DMS79 (cell line): ENCODE data around the gene PON2.

Experiments used
- DNase-seq: peaks from one replicate; lab custom pipeline; 2025; lab: John Stamatoyannopoulos, UW

The PON2 gene

DNA sequence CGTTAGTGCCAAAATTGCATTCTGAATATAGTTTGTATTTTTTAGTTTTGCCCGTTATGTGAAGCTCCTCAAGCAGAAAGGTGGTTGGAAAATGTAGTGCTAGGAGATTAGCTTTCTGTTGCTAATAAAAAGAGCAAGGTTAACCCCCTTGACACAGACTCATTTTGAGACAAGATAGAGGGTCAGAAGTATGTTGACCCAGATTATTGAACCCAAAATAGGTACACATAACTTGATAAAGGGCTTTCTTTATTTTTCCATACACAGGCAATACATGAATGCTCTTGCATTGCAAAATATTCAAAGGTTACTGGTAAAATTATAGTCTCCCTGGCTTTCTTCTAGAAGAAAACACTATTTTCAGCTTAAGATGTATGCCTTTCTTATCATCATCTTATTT lies 10.0 kb upstream of the PON2 start:
- no peak for DNase-seq

DNA sequence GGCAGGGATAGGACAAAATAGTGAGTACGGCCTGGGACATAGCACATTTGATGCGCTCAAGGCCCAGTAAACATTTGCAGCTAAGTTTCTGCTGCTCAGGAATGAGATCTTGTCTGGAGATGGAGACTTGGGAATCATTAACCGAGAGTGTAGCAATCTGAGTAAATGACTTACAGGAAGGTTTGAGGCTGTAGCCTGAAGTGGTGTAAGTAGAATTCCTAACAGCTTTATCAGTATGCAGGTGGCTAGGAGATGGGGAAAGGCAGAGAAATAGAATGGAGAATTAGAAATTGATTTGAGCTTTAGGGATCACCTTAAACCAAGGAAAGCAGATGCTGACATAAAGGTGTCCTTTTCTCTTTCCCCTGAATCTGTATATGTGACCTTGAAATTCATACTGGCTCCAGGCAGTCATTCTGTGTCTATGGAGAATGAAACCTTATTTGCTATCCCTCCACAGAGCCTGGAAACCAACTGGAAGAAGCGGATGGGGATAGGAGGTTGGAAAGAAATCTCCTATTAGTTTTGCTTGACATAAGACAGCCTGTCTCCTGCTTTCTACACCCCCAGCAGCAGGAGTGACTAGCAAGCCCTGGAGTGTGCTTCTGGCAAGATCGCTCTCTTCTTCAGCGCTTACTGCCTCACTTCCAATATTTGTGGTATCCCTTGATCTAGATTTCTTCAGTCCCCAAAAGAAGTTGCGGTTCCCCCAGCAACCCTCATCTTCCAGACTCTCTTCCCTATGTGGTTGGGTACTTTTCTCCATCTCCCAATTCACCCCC lies 6.4 kb upstream of the PON2 start:
- DNase-seq: no peak

DNA sequence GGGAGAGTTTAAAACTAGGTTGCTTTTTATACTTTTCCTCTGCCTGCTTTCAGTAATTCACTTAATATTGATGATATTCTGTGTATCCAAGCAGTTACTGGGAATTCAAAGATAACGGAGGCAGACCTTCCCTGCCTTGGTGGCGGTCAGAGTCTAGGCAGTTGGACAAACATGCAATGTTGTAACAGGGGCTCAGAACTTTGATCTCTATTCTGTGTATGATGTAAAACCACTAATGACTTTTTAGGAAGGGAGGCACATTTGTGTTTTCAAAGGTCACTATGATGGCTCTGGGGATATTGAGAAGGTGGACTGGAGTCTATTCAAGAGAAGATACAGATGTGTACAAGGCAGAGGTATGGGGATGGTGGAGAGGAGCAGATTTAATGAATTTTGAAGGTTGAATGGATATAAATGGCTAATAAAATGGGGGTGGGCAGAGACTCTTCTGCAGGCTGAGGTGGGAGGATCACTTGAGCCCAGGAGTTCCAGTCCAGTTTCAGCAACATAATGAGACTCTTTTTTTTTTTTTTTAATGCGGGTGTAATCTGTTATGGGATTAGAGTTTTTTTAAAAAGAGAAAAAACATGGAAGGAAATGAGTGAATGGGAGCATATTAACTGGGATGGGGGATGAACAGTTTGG lies 5.7 kb upstream of the PON2 start:
- no peak for DNase-seq

GRCh38 chr7:95436407-95436806 lies 1.6 kb upstream of the PON2 start:
- no peak for DNase-seq

- DNase-seq: no peak
These were observed 573 bp upstream of the PON2 start for GRCh38 chr7:95435422-95435780.

DNA sequence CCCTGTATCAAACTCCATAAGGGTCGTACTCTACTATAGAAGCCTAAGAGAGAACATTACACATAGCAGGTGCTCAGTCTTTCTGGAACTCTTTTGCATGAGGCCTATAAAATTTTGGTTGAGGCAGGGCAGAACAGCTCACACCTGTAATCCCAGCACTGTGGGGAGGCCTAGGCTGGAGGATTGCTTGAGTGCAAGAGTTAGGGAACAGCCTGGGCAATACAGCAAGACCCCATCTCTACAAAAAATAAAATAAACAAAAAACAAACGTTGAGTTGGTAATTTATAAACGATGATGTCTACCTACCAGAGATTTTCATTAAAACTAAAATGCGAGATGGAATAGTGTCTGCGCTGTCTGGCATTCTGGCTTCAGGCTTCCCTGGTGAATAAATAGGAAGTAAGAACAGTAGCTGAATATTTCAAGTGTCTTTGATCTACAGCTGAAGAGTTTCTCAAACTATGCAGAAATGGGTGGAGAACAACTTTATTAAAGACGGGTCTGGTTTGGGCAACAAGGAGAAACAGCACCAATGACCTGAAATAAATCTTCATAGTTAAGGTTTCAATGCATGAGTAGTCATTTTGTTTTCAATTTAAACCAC lies 774 bp downstream of the PON2 start:
- no peak for DNase-seq

- DNase-seq: no peak
These were observed 1.7 kb downstream of the PON2 start for GRCh38 chr7:95433129-95433528.

DNA sequence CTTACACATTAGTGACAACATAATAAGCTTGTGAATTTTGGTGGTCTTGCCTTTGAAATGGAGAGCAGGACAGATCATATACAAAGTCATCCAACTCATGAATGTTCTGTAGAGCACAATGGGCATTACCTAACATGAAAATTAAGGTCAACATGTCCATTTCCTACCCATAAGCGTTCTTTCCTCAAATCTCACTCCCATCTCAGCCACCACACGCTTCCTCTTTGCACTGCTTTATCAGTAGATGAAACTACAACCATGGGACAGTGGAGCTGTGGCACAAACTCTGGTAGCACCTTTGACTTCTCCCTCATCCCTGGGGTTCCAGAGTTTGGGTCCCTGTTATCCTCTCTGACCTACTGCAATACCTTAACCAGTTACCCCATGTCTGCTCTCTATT lies 2.2 kb downstream of the PON2 start:
- no peak for DNase-seq

GRCh38 chr7:95430864-95431263 lies 4.0 kb downstream of the PON2 start:
- DNase-seq: no peak

DNA sequence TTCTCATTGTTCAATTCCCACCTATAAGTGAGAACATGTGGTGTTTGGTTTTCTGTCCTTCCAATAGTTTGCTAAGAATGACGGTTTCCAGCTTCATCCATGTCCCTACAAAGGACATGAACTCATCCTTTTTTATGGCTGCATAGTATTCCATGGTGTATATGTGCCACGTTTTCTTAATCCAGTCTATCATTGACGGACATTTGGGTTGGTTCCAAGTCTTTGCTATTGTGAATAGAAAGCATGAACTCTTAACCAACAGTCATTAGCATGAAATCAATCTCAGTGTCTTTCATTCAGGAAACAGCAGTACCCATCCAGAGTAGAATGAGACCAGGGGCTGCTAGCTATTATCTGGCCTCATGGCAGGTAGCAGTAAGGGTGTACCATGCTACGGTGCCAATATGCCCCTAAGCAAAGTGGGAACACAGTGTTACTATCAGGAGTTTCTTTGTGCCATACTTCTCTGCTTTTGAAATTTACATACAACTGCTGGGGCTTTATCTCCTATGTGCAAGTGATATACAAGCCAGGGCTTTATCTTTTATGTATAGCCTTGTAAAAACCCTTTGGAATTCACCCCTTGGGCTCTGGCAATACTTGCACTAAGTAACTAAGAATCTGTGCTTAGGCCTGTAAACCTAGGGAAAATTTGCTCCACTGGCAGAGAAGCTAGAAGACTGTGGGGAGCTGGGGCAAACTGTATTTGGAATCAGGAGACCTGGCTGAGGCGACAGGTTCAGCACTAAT lies 5.4 kb downstream of the PON2 start:
- DNase-seq: no peak

GRCh38 chr7:95427914-95428516 lies 6.8 kb downstream of the PON2 start:
- no peak for DNase-seq

DNA sequence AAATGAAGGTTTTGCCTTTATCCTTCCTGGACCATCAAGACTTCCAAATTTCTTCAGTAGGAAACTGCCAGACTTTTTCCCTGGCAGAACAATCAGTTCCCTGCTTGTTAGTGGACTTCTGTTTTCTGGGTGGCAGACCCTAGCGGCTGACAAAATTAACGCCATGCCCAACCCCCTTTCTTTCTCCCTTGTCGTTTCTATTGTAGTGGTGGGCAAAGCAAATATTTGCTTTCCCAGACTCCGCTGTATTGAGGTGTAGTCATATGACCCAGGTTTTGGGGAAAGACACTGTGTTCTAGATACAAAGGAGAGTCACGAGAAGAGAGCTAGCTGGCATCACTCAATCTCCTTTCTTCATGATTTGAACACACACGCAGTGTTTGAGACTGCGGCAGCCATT lies 7.7 kb downstream of the PON2 start:
- no peak for DNase-seq

GRCh38 chr7:95425694-95426093 lies 9.1 kb downstream of the PON2 start:
- DNase-seq: no peak

DNA sequence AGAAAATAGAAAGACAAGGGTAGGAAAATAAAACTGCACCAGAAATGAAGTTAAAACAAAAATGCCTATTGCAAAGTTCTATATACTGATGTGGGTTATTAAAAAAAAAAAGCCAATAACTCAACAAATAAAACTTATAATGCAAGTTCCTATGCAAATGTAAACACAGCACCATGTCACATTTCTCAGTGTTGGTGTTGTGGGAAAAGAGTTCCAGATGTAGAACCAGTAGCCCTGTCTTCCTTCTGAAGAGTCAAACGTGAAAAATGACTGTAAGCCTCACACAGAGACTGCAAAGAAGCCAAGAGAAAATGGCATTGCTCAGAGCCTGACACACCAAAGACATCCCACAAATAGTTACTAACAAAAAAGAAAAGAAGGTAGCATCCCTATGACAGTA lies 10.1 kb downstream of the PON2 start:
- DNase-seq: no peak

- no peak for DNase-seq
These were observed 12.9 kb downstream of the PON2 start for GRCh38 chr7:95421847-95422444.

DNA sequence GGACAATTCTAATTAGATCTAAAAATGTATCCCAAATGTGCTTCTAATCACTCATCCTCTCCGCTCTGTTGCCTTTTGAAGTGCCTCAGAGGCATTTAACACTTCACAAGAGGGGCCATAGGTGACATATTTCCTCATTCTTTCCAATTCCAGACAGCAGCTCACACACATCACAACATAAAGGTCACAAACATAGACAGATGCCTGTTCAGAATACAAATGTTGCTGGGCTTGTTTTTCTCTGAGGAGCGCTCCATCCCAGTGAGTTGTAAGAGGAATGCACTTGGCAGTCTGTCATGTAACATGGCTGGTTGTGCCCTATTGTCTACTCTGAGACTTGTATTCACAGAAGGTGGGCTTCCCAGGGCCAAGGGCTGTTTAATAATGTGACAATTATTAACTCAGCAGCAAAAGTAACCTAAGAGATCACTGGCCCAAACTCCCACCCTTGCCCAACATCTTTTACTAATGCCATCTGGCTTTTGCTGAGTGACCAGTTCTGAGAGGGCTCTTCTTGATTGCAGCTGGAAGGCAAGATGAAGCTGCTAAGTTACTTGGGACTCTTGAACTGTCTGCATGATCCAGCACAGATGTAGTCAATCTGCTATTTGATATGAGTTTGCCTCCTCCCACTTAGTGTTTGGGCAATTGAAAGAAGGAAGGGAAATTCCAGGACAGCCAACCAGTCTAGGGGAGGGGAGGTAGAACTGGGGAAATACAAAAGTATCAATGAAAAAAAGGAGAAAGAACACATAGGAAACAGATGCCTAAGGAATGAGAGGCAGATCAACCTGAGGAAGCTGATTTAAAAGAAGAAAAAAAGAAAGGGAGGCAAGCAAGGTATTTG lies 13.6 kb downstream of the PON2 start:
- DNase-seq: no peak

DNA sequence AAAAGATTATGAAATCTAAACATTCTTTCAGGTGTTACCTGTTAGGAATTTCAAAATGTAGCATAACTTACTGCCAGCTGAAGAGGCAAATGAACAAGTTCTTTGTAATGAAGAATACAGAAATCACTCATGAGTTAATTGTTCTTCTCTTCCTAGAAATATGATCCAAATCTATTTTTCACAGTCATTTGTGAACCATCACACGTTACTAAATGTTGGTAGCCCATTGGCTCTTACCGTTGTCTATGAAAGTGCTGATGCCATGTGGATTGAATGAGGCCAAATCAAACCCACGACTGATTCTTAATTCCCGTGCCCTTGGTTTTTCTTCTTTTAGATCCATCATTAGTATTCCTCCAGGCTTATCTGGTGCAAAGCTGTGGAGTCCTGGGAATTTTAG lies 22.8 kb downstream of the PON2 start:
- DNase-seq: no peak

GRCh38 chr7:95411666-95412065 lies 23.2 kb downstream of the PON2 start:
- DNase-seq: no peak

DNA sequence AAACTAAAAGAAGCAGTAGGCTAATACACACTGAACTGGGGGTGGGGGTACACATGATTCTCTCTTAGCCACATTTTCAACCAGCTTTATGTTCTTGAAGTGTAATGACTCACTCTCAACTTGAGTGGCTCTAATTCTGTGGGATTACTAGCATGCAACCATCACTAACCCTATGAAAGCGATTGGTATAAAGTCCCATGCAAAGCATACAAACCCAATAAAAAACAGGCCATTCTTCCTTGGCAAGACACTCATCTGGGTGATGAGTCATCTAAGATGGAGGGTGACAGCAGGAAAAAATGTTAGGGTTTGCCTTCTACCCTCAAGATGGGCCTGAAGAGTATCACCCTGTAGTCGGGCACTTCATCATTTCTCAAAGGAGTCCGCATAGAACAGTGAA lies 23.8 kb downstream of the PON2 start:
- DNase-seq: no peak

- DNase-seq: no peak
These were observed 27.1 kb downstream of the PON2 start for GRCh38 chr7:95407751-95408150.

- no peak for DNase-seq
These were observed 29.0 kb downstream of the PON2 start for GRCh38 chr7:95405800-95406199.
